Effector CD4-positive, alpha-beta T cell (primary cell): Measurements from ENCODE around the gene C2orf72. TPM values are rescaled to one million over a fixed set of nuclear protein-coding genes. Genes with fewer than 3 reads are reported as not detected.
"Not testable (repeated sequence)": the region's sequence is repeated elsewhere in the genome, so short reads cannot be mapped to it uniquely, and the experiment has no call there.

Source experiments
- DNase-seq: peaks from one replicate; pipeline ENCODE4 v3.0.0-alpha.2; 2020
- total RNA-seq: gene quantifications from one replicate; lab custom pipeline; 2026; lab: John Stamatoyannopoulos, UW

C2orf72 gene
- not detected for total RNA-seq

GRCh38 chr2:231037202-231037730, at the start of gene C2orf72:
C2orf72 (plus strand) TSS chr2:231037523; CDS start chr2:231037566, 43 bp downstream.
- no peak for DNase-seq

- DNase-seq: no peak
Measured at GRCh38 chr2:230989731-230990130, 47.6 kb upstream of the C2orf72 start.

GRCh38 chr2:230990131-230990898, 47.0 kb upstream of the C2orf72 start:
- DNase-seq: no peak

DNA sequence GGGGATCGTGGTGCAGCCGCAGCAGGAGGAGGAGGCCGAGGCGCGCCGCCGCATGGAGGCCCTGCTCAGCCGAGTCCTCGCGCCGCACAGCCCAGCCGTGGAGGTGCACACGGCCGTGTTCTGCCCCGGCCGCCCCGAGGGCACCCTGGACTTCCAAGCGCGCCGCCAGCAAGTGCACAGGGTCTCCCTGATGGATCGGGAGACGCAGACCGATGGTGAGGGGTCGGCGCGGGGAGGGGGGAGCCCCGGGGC, 46.5 kb upstream of the C2orf72 start:
- DNase-seq: no peak

GRCh38 chr2:230991598-230991997, 45.7 kb upstream of the C2orf72 start:
- DNase-seq: no peak

- no peak for DNase-seq
Measured at GRCh38 chr2:230995821-230996220, 41.5 kb upstream of the C2orf72 start, which contains the start of gene SPATA3. SPATA3 (plus strand) TSS chr2:230996121; CDS start chr2:230996234, 113 bp downstream.

- no peak for DNase-seq
Measured at GRCh38 chr2:230996661-230997060, 40.7 kb upstream of the C2orf72 start.

DNA sequence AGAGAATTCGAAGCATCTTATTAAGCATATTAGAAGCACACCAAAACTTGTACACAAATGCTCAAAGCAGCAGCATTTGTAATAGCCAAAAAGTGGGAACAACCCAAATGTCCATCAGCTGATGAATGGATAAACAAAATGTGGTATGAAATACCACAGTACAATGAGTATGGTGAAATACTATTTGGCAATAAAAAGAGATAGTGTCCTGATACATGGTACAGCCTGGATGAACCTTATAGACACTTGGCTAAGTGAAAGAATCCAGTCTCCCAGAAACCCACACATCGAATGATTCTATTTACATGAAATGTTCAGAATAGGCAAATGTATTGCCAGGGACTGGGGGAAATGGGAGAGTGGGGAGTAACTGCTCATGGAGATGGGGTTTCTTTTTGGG, 38.4 kb upstream of the C2orf72 start:
- DNase-seq: no peak

GRCh38 chr2:230999477-230999876, 37.8 kb upstream of the C2orf72 start:
- DNase-seq: no peak

DNA sequence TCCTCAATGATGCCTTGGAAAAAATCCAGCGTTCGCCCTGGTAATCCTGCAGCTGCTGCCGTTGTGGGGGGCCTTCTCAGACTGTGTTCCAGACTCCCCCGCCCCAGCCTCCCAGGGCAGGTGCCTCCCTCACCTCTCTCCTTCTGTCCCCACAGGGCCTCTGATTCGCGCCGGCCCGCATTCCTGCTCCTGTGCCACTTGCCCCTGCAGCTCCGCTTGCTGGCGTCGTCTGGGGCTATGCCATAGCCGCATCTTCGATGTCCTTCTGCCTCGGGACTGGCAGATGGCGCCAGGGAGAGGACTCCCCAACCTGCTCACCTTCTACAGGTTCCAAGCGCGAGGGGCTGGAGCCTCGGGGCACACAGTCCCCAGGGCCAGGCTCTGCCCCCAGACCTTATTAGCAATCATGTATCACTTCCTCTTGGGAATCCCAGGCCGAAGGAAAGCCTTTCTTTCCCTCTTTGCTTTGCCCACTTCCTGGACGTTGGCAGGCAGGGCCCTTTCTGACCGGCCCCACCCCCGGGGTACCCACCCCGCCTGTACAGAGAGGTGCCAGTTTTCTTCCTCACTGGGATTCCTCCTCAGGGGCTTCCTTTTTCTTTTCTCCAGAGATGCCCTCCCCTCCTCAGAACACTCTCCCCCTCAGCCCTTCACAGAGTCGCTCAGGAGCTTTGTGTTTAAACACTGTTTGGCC, 37.0 kb upstream of the C2orf72 start:
- no peak for DNase-seq

GRCh38 chr2:231001036-231001435, 36.3 kb upstream of the C2orf72 start:
- DNase-seq: no peak

- DNase-seq: no peak
Measured at GRCh38 chr2:231001921-231002320, 35.4 kb upstream of the C2orf72 start.

- no peak for DNase-seq
Measured at GRCh38 chr2:231002641-231003040, 34.7 kb upstream of the C2orf72 start.

DNA sequence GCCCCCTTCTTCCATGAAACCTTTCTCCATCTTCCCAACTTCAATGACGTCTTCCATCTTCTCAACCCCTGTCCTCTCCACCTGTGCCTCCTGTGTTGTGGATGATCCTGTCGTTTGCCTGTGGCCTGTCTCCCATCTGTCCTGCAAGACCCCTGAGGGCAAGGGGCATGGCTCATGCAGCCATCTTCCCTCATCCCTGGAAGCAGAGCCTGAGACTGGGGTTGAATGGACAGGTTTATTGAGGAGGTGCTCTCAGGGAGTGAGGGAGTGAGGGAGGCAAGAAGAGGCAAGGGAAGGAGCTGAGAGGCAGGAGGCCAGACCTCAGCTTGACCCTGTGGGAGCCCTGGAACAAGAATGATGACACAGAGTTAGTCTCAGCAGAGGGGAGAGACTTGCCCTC, 34.1 kb upstream of the C2orf72 start:
- DNase-seq: no peak

GRCh38 chr2:231004930-231005329, 32.4 kb upstream of the C2orf72 start:
- not testable (repeated sequence) for DNase-seq

- DNase-seq: no peak
Measured at GRCh38 chr2:231007286-231008098, 29.8 kb upstream of the C2orf72 start.

DNA sequence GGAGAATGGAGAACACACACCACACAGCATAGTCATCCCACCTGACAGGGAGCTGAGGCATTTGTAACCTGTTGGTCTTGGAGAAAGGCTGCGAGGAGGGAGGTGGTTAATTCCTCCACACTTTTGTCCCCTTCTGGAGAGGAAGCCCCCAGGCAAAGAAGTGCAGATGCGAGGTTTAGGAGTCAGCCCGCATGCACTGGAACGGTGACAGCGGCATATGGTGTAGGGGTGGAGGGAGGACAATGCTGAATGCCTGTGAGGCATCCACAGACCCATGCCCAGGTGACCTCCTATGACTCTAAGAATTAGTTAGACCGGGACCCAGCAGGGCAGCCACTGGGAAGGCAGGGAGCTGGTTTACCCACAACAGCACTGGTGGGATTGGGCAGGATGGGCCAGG, 29.2 kb upstream of the C2orf72 start:
- no peak for DNase-seq

- DNase-seq: no peak
Measured at GRCh38 chr2:231009236-231009919, 27.9 kb upstream of the C2orf72 start.

- no peak for DNase-seq
Measured at GRCh38 chr2:231010201-231010730, 27.1 kb upstream of the C2orf72 start.

- no peak for DNase-seq
Measured at GRCh38 chr2:231011526-231011925, 25.8 kb upstream of the C2orf72 start.

GRCh38 chr2:231012463-231012862, 24.9 kb upstream of the C2orf72 start:
- no peak for DNase-seq

GRCh38 chr2:231013820-231014219, 23.5 kb upstream of the C2orf72 start:
- no peak for DNase-seq
